Subcutaneous adipose tissue (tissue), 4 donors: ENCODE results near the gene ST14. TPM values are rescaled to one million over a fixed set of nuclear protein-coding genes. Genes with fewer than 3 reads are reported as not detected.

Experiments used
- total RNA-seq, 4 donors: library from RNA; depleted of rRNA; stranded (reverse); fragments of >200 nt; gene quantifications; one replicate each; pipeline ENCODE4 v1.1.0, GENCODE V29; 2016
- TF ChIP-seq, protein P1 (sequence below): fragments of 450-650 bp; IDR thresholded peaks from one replicate; pipeline ENCODE4 v1.5.1; 2016; ENCODE audit warnings: low read depth, mild to moderate bottlenecking, control low read depth, antibody characterized with exemption, moderate library complexity

Gene ST14
- total RNA-seq, 4 donors from 2014 or later: 2.8 to 113 (median 8.1) TPM

DNA sequence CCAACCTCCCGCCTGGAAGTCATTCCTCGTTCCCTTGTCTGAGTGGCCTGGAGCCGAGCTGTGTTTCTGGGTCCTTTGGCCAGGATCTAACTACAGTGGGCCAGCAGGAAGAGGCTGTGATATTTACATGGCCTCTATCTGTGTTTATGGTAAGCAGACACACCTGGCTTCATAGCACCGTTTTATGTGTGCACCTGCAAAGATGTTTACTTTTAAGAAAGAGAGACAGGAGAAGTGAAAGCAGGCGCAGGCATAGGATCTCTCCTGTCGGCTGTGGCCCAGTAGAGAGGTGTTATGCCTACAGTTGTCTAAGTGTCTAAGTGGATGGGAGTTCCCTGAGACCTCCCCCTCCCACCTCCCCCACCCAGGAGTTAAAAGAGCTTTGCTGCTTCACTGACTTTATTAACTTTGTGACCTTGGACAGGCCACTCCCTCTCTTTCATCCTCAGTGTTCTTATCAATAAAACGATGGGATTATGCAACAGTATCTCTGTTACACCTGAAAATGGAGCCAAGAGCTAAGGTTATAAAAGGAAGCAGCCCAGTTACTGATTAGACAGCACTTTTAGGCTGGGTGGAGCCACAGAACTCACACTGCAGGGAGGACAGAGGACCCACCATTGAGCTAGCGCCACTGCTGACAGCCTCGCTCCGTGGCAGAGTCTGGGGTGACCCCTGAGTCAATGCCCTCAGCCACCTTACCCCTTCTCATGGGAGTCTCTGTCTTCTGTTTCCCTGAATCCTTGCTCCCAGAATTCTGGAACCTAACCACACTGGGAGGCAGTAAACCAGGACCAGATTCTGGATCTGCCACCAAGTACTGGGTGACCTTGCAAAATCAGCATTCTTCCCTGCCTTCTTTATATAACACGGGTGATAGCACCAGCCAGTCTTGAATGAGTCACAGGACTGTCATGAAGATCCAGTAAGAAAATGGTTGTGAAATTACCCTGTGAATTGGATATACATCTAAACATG, 22.0 kb downstream of the ST14 start:
- TF ChIP-seq, protein P1, sequence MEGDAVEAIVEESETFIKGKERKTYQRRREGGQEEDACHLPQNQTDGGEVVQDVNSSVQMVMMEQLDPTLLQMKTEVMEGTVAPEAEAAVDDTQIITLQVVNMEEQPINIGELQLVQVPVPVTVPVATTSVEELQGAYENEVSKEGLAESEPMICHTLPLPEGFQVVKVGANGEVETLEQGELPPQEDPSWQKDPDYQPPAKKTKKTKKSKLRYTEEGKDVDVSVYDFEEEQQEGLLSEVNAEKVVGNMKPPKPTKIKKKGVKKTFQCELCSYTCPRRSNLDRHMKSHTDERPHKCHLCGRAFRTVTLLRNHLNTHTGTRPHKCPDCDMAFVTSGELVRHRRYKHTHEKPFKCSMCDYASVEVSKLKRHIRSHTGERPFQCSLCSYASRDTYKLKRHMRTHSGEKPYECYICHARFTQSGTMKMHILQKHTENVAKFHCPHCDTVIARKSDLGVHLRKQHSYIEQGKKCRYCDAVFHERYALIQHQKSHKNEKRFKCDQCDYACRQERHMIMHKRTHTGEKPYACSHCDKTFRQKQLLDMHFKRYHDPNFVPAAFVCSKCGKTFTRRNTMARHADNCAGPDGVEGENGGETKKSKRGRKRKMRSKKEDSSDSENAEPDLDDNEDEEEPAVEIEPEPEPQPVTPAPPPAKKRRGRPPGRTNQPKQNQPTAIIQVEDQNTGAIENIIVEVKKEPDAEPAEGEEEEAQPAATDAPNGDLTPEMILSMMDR: no peak

GRCh38 chr11:130183878-130184610, 24.5 kb downstream of the ST14 start:
- TF ChIP-seq, protein P1: no peak

GRCh38 chr11:130187096-130187495, 27.5 kb downstream of the ST14 start:
- TF ChIP-seq, protein P1: no peak

DNA sequence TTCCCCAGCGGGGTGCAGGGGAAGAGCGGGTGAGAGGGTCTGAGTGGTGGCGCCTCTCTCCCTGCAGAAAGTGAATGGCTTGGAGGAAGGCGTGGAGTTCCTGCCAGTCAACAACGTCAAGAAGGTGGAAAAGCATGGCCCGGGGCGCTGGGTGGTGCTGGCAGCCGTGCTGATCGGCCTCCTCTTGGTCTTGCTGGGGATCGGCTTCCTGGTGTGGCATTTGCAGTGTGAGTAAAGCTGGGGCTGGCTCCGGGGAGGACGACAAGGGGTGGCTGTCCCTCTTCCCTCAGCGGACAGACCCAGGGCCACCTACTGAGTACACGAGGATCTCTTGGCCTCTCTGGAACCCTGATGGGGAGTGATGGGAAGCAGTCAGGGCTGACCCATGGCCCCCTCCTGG, 28.5 kb downstream of the ST14 start:
- TF ChIP-seq, protein P1: no peak

GRCh38 chr11:130188585-130189347, 29.2 kb downstream of the ST14 start:
- TF ChIP-seq, protein P1: no peak

- TF ChIP-seq, protein P1: no peak
Observed at GRCh38 chr11:130189492-130190210, 30.1 kb downstream of the ST14 start.
